ENCODE measurements around the gene GLT1D1.

DNA sequence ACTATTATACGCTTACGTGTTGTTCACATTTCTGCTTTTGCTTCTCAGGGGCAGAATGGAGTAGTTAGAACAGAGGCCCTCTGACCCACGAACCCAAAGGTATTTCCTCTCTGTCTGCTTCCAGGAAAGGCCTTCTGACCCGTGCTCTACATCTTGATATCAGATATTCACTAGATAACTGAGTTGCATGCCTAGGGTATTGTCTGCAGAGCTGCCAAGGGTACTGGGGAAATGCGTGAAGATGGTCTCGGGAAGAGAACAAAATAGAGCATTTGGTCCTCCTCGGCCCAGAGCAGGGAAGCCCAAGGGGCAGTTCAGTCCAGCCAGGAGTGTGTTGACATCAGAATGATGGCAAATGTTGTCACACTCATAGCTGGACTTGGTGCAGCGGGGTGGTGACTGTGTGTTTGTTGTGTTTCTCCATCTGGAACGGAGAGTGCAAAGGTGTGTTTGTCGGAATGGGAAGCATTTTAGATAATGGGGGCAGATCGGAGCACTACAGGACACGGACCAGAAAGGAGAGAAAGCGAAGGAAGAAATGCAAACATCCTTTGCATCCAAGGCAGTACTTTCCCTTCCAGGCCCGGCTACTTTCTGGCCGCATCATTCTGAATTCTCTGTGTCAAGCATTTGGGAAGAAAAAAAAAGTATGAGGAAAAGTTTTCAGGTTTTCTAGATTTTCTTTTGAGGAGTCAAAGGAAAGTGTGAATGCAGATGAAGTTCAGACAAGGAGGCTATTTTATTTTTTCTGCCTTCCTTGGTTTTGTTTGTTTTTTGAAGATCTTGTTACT is 8.1 kb downstream of the GLT1D1 start:
- TF ChIP-seq, protein P1, sequence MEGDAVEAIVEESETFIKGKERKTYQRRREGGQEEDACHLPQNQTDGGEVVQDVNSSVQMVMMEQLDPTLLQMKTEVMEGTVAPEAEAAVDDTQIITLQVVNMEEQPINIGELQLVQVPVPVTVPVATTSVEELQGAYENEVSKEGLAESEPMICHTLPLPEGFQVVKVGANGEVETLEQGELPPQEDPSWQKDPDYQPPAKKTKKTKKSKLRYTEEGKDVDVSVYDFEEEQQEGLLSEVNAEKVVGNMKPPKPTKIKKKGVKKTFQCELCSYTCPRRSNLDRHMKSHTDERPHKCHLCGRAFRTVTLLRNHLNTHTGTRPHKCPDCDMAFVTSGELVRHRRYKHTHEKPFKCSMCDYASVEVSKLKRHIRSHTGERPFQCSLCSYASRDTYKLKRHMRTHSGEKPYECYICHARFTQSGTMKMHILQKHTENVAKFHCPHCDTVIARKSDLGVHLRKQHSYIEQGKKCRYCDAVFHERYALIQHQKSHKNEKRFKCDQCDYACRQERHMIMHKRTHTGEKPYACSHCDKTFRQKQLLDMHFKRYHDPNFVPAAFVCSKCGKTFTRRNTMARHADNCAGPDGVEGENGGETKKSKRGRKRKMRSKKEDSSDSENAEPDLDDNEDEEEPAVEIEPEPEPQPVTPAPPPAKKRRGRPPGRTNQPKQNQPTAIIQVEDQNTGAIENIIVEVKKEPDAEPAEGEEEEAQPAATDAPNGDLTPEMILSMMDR (conservative IDR thresholded peaks at IDR 0.05 in 1 of 2, IDR thresholded peaks at IDR 0.05 in 1 of 2; ENCODE audit: low read depth in 1 of 2, low read length in 2 of 2): no peak
- TF ChIP-seq EZH2 (IDR thresholded peaks at IDR 0.05; ENCODE audit: low read length, missing control alignments): no peak

Data from fibroblast of lung (primary cell).